GM19351 (cell line): ENCODE data around the gene DGKB.
"Not testable (repeated sequence)": the region's sequence is repeated elsewhere in the genome, so short reads cannot be mapped to it uniquely, and the experiment has no call there.

ENCODE experiments used
- ATAC-seq: cut with Tn5 transposase; IDR thresholded peaks from one replicate; pipeline ENCODE4 v1.9.1; 2021; ENCODE audit warnings: mild to moderate bottlenecking, moderate library complexity; ENCODE audit not compliant: unreplicated experiment

The DGKB gene

GRCh38 chr7:14332155-14332554 lies 570.4 kb downstream of the DGKB start:
- no peak for ATAC-seq

GRCh38 chr7:14324767-14325166 lies 577.8 kb downstream of the DGKB start:
- ATAC-seq, result no peak

- no peak for ATAC-seq
These were observed 579.8 kb downstream of the DGKB start for GRCh38 chr7:14322724-14323123.

GRCh38 chr7:14321947-14322346 lies 580.6 kb downstream of the DGKB start:
- ATAC-seq, result no peak

GRCh38 chr7:14309432-14309831 lies 593.1 kb downstream of the DGKB start:
- ATAC-seq, result no peak

- ATAC-seq, result no peak
These were observed 597.2 kb downstream of the DGKB start for GRCh38 chr7:14305233-14305866.

GRCh38 chr7:14303536-14303935 lies 599.0 kb downstream of the DGKB start:
- ATAC-seq, result no peak

GRCh38 chr7:14294637-14295036 lies 607.9 kb downstream of the DGKB start:
- no peak for ATAC-seq

- no peak for ATAC-seq
These were observed 609.1 kb downstream of the DGKB start for GRCh38 chr7:14293434-14293833.

- ATAC-seq, result no peak
These were observed 609.8 kb downstream of the DGKB start for GRCh38 chr7:14292737-14293136.

- ATAC-seq, result no peak
These were observed 612.6 kb downstream of the DGKB start for GRCh38 chr7:14289957-14290356.

GRCh38 chr7:14288701-14289100 lies 613.9 kb downstream of the DGKB start:
- no peak for ATAC-seq

GRCh38 chr7:14287398-14287797 lies 615.2 kb downstream of the DGKB start:
- peak; percentile 85 for ATAC-seq

GRCh38 chr7:14286036-14286435 lies 616.5 kb downstream of the DGKB start:
- no peak for ATAC-seq

- not testable (repeated sequence) for ATAC-seq
These were observed 623.3 kb downstream of the DGKB start for GRCh38 chr7:14279065-14279871.

GRCh38 chr7:14275356-14275755 lies 627.2 kb downstream of the DGKB start:
- ATAC-seq, result no peak

GRCh38 chr7:14271441-14271840 lies 631.1 kb downstream of the DGKB start:
- no peak for ATAC-seq

- no peak for ATAC-seq
These were observed 632.5 kb downstream of the DGKB start for GRCh38 chr7:14270099-14270498.

- no peak for ATAC-seq
These were observed 642.5 kb downstream of the DGKB start for GRCh38 chr7:14260011-14260410.

- no peak for ATAC-seq
These were observed 643.7 kb downstream of the DGKB start for GRCh38 chr7:14258861-14259260.

GRCh38 chr7:14258441-14258840 lies 644.1 kb downstream of the DGKB start:
- no peak for ATAC-seq

- no peak for ATAC-seq
These were observed 650.1 kb downstream of the DGKB start for GRCh38 chr7:14252458-14252857.
